GM18517 (cell line): Measurements from ENCODE around the gene TDP1.
"Not testable (repeated sequence)": the region's sequence is repeated elsewhere in the genome, so short reads cannot be mapped to it uniquely, and the experiment has no call there.

ENCODE experiments used
- ATAC-seq: cut with Tn5 transposase; IDR thresholded peaks from one replicate; pipeline ENCODE4 v1.9.1; 2021; ENCODE audit warnings: mild to moderate bottlenecking, moderate library complexity; ENCODE audit not compliant: unreplicated experiment

The TDP1 gene

GRCh38 chr14:90042496-90043252 lies 86.9 kb downstream of the TDP1 start:
- no peak for ATAC-seq

- no peak for ATAC-seq
Measured at GRCh38 chr14:90045616-90046015, 89.9 kb downstream of the TDP1 start.

DNA sequence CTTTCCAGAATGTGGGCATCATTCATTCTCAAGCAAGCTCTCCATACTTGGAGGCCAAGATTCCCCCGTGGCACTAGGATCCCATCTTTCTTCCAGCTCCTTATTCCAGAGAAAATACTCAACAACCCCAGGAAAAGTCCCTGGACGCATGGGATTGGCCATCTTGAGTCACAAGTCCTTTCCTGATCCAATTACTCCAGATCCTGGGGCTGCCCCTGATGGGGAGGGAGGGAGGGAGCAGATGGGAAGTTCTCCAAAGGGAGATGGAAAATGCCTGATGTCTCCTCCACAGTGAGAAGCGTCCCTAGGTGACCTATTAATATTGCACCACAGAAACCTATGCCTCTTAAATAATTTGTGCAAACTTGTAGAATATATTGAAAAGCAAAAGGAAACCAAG lies 93.7 kb downstream of the TDP1 start:
- ATAC-seq = no peak

- ATAC-seq = no peak
Measured at GRCh38 chr14:90050271-90050670, 94.5 kb downstream of the TDP1 start.

DNA sequence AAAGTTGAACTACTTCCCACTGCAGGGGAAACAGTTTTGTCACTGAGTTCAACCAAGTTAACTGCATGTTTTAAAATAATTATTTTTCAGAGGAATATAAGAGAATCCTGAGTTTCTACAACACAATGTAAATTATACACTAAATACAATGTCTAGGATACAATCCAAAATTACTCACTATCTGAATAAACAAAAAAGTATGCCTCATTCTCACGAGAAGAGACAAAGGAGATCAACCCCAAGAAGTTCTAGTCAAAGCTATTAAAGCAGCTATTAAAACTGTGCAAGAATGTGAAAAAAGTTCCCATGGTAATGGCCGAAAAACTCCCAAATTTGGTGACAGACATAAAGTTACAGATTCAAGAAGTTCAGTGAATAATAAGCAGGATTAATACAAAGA lies 97.3 kb downstream of the TDP1 start:
- no peak for ATAC-seq

- no peak for ATAC-seq
Measured at GRCh38 chr14:90054803-90055202, 99.1 kb downstream of the TDP1 start.

DNA sequence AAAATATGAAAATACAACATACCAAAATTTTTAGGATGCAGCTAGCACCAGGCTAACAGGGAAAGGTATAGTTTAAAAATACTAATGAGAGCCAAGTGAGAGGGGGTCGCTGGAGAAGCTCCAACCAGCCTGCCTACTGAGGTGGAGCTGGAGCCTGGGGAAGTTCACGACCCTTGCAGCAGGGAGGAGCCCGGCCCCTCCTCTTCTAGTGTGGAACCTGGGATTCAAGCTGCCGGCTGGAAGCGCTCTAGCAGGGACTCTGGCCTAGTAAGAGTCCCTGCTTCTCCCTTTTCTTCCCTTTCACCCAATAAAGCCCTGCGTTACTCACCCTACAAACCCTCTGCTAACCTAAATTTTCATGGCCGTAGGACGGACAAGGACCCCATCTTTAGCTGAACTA lies 101.1 kb downstream of the TDP1 start:
- no peak for ATAC-seq

GRCh38 chr14:90058876-90059458 lies 103.2 kb downstream of the TDP1 start:
- no peak for ATAC-seq

GRCh38 chr14:90060312-90060964 lies 104.7 kb downstream of the TDP1 start:
- peak; percentile 54 for ATAC-seq

- ATAC-seq = no peak
Measured at GRCh38 chr14:90060965-90061684, 105.4 kb downstream of the TDP1 start.

- no peak for ATAC-seq
Measured at GRCh38 chr14:90061685-90062126, 106.0 kb downstream of the TDP1 start, which contains the start of gene KCNK13. KCNK13 (plus strand) TSS chr14:90061994; CDS start chr14:90062206, 212 bp downstream.

DNA sequence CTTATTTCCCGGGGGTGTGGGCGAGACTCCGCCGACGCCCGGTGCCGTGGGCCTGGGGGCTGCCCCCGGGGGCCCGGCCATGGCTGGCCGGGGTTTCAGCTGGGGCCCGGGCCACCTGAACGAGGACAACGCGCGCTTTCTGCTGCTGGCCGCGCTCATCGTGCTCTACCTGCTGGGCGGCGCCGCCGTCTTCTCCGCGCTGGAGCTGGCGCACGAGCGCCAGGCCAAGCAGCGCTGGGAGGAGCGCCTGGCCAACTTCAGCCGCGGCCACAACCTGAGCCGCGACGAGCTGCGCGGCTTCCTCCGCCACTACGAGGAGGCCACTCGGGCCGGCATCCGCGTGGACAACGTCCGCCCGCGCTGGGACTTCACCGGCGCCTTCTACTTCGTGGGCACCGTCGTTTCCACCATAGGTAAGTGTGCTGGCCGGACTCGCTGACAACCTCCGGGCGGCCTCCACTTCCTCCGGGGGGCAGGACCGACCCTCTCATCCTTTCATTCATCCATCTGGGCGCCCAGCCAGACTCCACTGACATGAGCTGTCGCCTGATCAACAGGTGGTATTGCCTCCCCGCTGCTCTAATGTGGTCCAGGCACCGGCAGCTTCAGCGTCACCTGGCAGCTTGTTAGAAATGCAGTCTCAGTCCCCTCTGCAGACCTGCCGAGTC lies 106.5 kb downstream of the TDP1 start:
- ATAC-seq = no peak

GRCh38 chr14:90062822-90063539 lies 107.3 kb downstream of the TDP1 start:
- no peak for ATAC-seq

GRCh38 chr14:90072350-90072749 lies 116.6 kb downstream of the TDP1 start:
- no peak for ATAC-seq

DNA sequence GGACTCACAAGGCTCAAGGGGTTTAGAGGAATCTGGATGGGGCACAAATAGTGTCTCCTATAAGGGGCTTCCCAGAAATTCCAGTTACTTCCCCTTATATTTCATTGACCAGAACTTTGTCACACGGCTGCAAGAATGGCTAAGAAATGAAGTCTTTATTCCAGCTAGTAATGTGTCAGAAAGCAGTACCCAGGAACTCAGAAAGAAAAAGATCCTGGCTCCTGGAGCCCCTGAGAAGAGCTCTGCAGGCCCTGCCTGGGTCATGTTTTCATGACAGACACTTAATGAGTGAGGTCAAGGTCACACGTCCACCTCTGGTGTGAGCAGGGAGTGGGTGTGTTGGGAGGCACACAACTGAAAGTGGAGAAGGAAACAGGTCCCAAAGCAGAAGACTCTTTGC lies 123.8 kb downstream of the TDP1 start:
- ATAC-seq = no peak

DNA sequence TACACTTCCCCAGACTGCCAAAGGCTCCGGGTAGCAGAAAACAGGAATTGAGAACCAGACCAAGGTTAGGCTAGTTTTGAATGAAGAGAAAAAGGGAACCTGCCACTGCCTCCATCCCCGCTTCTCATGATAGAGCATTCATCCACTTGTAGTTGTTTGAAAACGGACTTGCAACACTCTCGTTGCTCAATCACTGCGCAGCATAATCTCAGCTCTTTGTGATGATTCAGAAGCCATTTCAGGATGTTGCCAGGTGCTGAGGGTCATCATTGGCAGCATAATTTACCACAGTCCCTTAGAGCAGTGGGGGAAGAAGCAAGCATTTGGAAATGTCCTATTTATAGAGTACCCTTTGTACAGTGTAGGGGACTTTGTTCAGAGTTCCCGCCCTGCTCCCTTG lies 131.7 kb downstream of the TDP1 start:
- ATAC-seq = no peak

DNA sequence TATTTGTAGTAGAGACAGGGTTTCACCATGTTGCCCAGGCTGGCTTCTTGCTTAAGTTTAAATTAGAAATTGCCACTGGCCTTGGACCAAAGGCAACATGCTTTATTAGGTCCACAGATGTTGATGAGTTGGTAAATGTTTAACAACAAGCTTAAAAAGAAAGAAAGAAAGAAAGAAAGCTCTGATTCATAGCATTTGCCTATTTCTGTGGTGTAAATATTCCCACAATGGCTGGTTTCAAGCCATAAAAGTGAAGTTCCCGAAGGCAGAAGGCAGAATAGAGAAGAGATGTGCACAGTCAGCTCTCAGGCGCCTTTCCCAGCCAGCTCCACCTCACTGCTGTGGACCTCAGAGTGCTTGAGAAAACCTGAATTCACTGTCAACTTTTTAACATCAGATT lies 132.4 kb downstream of the TDP1 start:
- no peak for ATAC-seq

DNA sequence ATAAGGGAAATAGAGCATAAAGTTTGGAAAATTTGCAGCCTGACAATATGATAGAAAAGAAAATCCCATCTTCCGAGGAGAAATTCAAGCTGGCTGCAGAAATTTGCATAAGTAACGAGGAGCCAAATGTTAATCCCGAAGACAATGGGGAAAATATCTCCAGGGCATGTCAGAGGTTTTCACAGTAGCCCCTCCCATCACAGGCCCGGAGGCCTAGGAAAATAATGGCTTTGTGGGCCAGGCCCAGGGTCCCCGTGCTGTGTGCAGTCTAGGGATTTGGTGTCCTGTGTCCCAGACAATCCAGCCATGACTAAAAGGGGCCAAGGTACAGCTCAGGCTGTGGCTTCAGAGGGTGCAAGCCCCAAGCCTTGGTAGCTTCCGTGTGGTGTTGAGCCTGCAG lies 133.8 kb downstream of the TDP1 start:
- ATAC-seq = not testable (repeated sequence)

- no peak for ATAC-seq
Measured at GRCh38 chr14:90091393-90091792, 135.7 kb downstream of the TDP1 start.

GRCh38 chr14:90093942-90094595 lies 138.3 kb downstream of the TDP1 start:
- no peak for ATAC-seq
